GM23338 (cell line): Measurements from ENCODE around the gene PMIS2. TPM values are rescaled to one million over a fixed set of nuclear protein-coding genes. Genes with fewer than 3 reads are reported as not detected.

ENCODE experiments used
- ATAC-seq: fragments of 200-7000 bp; cut with Tn5 transposase; 3 replicates; pipeline ENCODE4 v1.9.1; 2020
- DNase-seq: peaks from one replicate; pipeline ENCODE4 v3.0.0-alpha.2; 2015; ENCODE audit warnings: low spot score
- H2AFZ ChIP-seq: fragments of 200-600 bp; sonication (generic); 2 replicates; pipeline ENCODE4 v1.8.0; 2016; ENCODE audit warnings: antibody characterized with exemption, mild to moderate bottlenecking, moderate library complexity
- H3F3A ChIP-seq: fragments of 200-600 bp; sonication (generic); replicated peaks from 2 replicates; pipeline ENCODE4 v1.8.0; 2017; ENCODE audit warnings: antibody characterized with exemption, mixed run types, low read depth
- H3K27ac ChIP-seq: fragments of 200-600 bp; sonication (generic); 2 replicates; pipeline ENCODE4 v1.6.1; 2016; ENCODE audit warnings: low read depth
- H3K27me3 ChIP-seq: fragments of 200-600 bp; sonication (generic); 2 replicates; pipeline ENCODE4 v1.8.0; 2016; ENCODE audit warnings: mild to moderate bottlenecking, mixed run types, moderate library complexity; ENCODE audit not compliant: insufficient read depth
- H3K36me3 ChIP-seq: fragments of 200-600 bp; sonication (generic); 2 replicates; pipeline ENCODE4 v1.8.0; 2016; ENCODE audit warnings: mild to moderate bottlenecking; ENCODE audit not compliant: insufficient read depth
- H3K4me1 ChIP-seq: fragments of 200-600 bp; sonication (generic); 2 replicates; pipeline ENCODE4 v1.8.0; 2016; ENCODE audit warnings: mild to moderate bottlenecking, moderate library complexity; ENCODE audit not compliant: insufficient read depth
- H3K4me2 ChIP-seq: fragments of 200-600 bp; sonication (generic); 2 replicates; pipeline ENCODE4 v1.7.1; 2017; ENCODE audit warnings: mixed run types
- H3K4me3 ChIP-seq: fragments of 200-600 bp; sonication (generic); 2 replicates; pipeline ENCODE4 v1.6.1; 2016; ENCODE audit warnings: mixed run types
- H3K79me2 ChIP-seq: fragments of 200-600 bp; sonication (generic); replicated peaks from 2 replicates; pipeline ENCODE4 v1.8.0; 2017; ENCODE audit warnings: mild to moderate bottlenecking; ENCODE audit not compliant: insufficient read depth
- H3K9me2 ChIP-seq: fragments of 200-600 bp; sonication (generic); 2 replicates; pipeline ENCODE4 v1.8.0; 2017; ENCODE audit not compliant: insufficient read depth
- H4K20me1 ChIP-seq: fragments of 200-600 bp; sonication (generic); replicated peaks from 2 replicates; pipeline ENCODE4 v1.8.0; 2017; ENCODE audit warnings: mild to moderate bottlenecking; ENCODE audit not compliant: insufficient read depth
- H3K27ac Mint-ChIP-seq: 2 replicates; pipeline ENCODE4 v1.8.0; 2020; ENCODE audit warnings: inconsistent platforms, mild to moderate bottlenecking, moderate library complexity, mixed read lengths
- H3K27me3 Mint-ChIP-seq: 3 replicates; pipeline ENCODE4 v1.8.0; 2022; ENCODE audit warnings: low read depth, mild to moderate bottlenecking, moderate library complexity, mixed read lengths, inconsistent platforms; ENCODE audit not compliant: insufficient read depth, poor library complexity
- H3K36me3 Mint-ChIP-seq: 3 replicates; pipeline ENCODE4 v1.8.0; 2021; ENCODE audit warnings: low read depth, mild to moderate bottlenecking, inconsistent platforms, moderate library complexity, mixed read lengths
- H3K4me1 Mint-ChIP-seq: 3 replicates; pipeline ENCODE4 v1.8.0; 2020; ENCODE audit warnings: mild to moderate bottlenecking, inconsistent platforms, mixed read lengths
- H3K4me3 Mint-ChIP-seq: 3 replicates; pipeline ENCODE4 v1.8.0; 2021; ENCODE audit warnings: moderate library complexity, mild to moderate bottlenecking, inconsistent platforms, mixed read lengths
- H3K9me3 Mint-ChIP-seq: 3 replicates; pipeline ENCODE4 v1.8.0; 2020; ENCODE audit warnings: moderate library complexity, mild to moderate bottlenecking, inconsistent platforms, mixed read lengths
- CREB1 ChIP-seq: fragments of 250-450 bp; sonication (Bioruptor Pico); IDR thresholded peaks from 2 replicates; pipeline ENCODE4 v1.5.0; 2020; ENCODE audit warnings: low read depth, mild to moderate bottlenecking, moderate library complexity
- EZH2 ChIP-seq: fragments of 200-600 bp; sonication (generic); IDR thresholded peaks from one replicate; pipeline ENCODE4 v1.8.0; 2017; ENCODE audit warnings: antibody characterized with exemption, mild to moderate bottlenecking, low read depth; ENCODE audit not compliant: unreplicated experiment
- EZH2phosphoT487 ChIP-seq: fragments of 200-600 bp; sonication (generic); IDR thresholded peaks from one replicate; pipeline ENCODE4 v1.8.1; 2018; ENCODE audit warnings: antibody characterized with exemption; ENCODE audit not compliant: unreplicated experiment
- JUNB ChIP-seq: IDR thresholded peaks from one replicate; pipeline ENCODE4 v1.6.1; 2016; ENCODE audit warnings: antibody characterized with exemption; ENCODE audit not compliant: unreplicated experiment
- NANOG ChIP-seq: IDR thresholded peaks from 2 replicates; pipeline ENCODE4 v1.6.1; 2016; ENCODE audit warnings: antibody characterized with exemption, borderline replicate concordance
- POLR2AphosphoS5 ChIP-seq: IDR thresholded peaks from 2 replicates; pipeline ENCODE4 v1.6.1; 2016; ENCODE audit warnings: antibody characterized with exemption, low read depth
- STAT1 ChIP-seq: IDR thresholded peaks from one replicate; pipeline ENCODE4 v1.6.1; 2016; ENCODE audit warnings: antibody characterized with exemption; ENCODE audit not compliant: unreplicated experiment
- ZNF114 ChIP-seq: fragments of 250-450 bp; sonication (Bioruptor Pico); IDR thresholded peaks from 2 replicates; pipeline ENCODE4 v1.5.0; 2020; ENCODE audit warnings: mild to moderate bottlenecking, moderate library complexity
- ZNF331 ChIP-seq: fragments of 250-450 bp; sonication (Bioruptor Pico); IDR thresholded peaks from 2 replicates; pipeline ENCODE4 v1.5.0; 2020; ENCODE audit warnings: low read depth, mild to moderate bottlenecking, moderate library complexity
- polyA plus RNA-seq: library from polyadenylated mRNA; unstranded; fragments of >200 nt; fragmentation: Nextera tagmentation; extraction: Ambion mirVana; gene quantifications from 2 replicates; pipeline ENCODE4 v1.2.1, GENCODE V29; 2016
- total RNA-seq: library from RNA; depleted of rRNA; stranded (reverse); fragments of >200 nt; shearing (Covaris generic); gene quantifications from 2 replicates; pipeline ENCODE4 v1.2.3, GENCODE V29; 2014
- TF ChIP-seq, protein P1 (sequence below), 2 experiments: fragments of 200-600 bp in 1 of 2; sonication (generic) in 1 of 2; conservative IDR thresholded peaks; 2 replicates each; pipeline versions ENCODE4 v1.5.1 to v1.6.1; 2016 to 2017; ENCODE audit warnings: antibody characterized with exemption in 2 of 2, low read depth in 2 of 2, mild to moderate bottlenecking in 2 of 2, moderate library complexity in 1 of 2
- TF ChIP-seq, protein P2 (sequence below): IDR thresholded peaks from one replicate; pipeline ENCODE4 v1.6.1; 2018; ENCODE audit warnings: antibody characterized with exemption; ENCODE audit not compliant: unreplicated experiment
- TF ChIP-seq, protein P3 (sequence below): IDR thresholded peaks from 2 replicates; pipeline ENCODE4 v1.6.1; 2016; ENCODE audit warnings: antibody characterized with exemption
- TF ChIP-seq, protein P4 (sequence below): fragments of 250-450 bp; sonication (Bioruptor Pico); IDR thresholded peaks from 2 replicates; pipeline ENCODE4 v1.5.0; 2020; ENCODE audit warnings: mild to moderate bottlenecking, moderate library complexity

The PMIS2 gene
- total and polyA plus RNA-seq, 2 experiments from 2014 or later, result not detected

DNA sequence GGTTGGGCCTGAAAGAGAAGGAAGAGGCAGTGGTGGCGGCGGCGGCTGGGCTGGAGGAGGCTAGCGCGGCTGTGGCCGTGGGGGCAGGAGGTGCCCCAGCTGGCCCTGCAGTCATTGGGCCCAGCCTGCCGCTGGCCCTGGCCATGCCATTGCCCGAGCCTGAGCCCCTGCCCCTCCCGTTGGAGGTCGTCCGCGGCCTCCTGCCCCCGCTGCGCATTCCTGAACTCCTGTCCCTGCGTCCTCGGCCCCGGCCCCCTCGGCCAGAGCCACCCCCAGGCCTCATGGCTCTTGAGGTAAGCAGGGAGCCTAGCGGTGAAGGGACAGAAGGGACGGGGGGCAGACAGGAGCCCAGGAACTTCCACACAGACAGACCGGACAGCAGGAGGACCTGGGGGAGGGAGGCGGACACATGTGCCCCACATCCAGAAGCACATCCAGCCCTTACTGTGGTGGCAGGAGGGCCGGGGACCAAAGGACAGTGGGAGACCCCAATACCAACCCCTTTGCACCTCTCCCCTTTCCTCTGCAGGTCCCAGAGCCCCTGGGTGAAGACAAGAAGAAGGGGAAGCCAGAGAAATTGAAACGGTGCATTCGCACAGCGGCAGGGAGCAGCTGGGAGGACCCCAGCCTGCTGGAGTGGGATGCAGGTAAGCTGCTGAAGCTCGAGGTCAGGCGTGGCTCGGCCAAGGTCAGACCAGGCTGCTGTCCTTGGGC, 47.9 kb downstream of the PMIS2 start:
- Mint-ChIP-seq H3K27ac (no peak overlapping the region), H3K4me3 (no peak overlapping the region), H3K36me3 (peaks cover 59% of the 10 kb centered on the region), H3K4me1 (peaks cover 3% of the 10 kb centered on the region; the same call in 2 of the 3 replicates), H3K9me3 (no peaks in the 10 kb centered on the region; the same call in 2 of the 3 replicates), H3K27me3 (peaks cover 4% of the 10 kb centered on the region)
- Histone ChIP-seq H3K4me3 (no peak overlapping the region), H3K36me3 (0 out of 2 replicates have a peak, but pooled peaks cover 4% of the 10 kb centered on the region), H3K4me2 (no peak overlapping the region), H2AFZ (no peak overlapping the region), H4K20me1 (peaks cover 3% of the 10 kb centered on the region), H3K27ac (no peak overlapping the region), H3K9me2 (no peaks in the 10 kb centered on the region), H3K4me1 (peaks cover 5% of the 10 kb centered on the region), H3F3A (no peaks in the 10 kb centered on the region), H3K79me2 (peaks cover 11% of the 10 kb centered on the region), H3K27me3 (no peaks in the 10 kb centered on the region)
- DNase-seq, result no peak
- no peak for ATAC-seq
- TF ChIP-seq JUNB (no peak), CREB1 (CRISPR knock-in tag) (no peak), STAT1 (no peak), NANOG (no peak), ZNF114 (CRISPR knock-in tag) (no peak), EZH2phosphoT487 (no peak), EZH2 (no peak), POLR2AphosphoS5 (no peak), ZNF331 (no peak)
- TF ChIP-seq, protein P1, sequence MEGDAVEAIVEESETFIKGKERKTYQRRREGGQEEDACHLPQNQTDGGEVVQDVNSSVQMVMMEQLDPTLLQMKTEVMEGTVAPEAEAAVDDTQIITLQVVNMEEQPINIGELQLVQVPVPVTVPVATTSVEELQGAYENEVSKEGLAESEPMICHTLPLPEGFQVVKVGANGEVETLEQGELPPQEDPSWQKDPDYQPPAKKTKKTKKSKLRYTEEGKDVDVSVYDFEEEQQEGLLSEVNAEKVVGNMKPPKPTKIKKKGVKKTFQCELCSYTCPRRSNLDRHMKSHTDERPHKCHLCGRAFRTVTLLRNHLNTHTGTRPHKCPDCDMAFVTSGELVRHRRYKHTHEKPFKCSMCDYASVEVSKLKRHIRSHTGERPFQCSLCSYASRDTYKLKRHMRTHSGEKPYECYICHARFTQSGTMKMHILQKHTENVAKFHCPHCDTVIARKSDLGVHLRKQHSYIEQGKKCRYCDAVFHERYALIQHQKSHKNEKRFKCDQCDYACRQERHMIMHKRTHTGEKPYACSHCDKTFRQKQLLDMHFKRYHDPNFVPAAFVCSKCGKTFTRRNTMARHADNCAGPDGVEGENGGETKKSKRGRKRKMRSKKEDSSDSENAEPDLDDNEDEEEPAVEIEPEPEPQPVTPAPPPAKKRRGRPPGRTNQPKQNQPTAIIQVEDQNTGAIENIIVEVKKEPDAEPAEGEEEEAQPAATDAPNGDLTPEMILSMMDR (conservative IDR thresholded peaks at IDR 0.05; ENCODE audit: low read depth in 2 of 2), result no peak
- TF ChIP-seq, protein P2, sequence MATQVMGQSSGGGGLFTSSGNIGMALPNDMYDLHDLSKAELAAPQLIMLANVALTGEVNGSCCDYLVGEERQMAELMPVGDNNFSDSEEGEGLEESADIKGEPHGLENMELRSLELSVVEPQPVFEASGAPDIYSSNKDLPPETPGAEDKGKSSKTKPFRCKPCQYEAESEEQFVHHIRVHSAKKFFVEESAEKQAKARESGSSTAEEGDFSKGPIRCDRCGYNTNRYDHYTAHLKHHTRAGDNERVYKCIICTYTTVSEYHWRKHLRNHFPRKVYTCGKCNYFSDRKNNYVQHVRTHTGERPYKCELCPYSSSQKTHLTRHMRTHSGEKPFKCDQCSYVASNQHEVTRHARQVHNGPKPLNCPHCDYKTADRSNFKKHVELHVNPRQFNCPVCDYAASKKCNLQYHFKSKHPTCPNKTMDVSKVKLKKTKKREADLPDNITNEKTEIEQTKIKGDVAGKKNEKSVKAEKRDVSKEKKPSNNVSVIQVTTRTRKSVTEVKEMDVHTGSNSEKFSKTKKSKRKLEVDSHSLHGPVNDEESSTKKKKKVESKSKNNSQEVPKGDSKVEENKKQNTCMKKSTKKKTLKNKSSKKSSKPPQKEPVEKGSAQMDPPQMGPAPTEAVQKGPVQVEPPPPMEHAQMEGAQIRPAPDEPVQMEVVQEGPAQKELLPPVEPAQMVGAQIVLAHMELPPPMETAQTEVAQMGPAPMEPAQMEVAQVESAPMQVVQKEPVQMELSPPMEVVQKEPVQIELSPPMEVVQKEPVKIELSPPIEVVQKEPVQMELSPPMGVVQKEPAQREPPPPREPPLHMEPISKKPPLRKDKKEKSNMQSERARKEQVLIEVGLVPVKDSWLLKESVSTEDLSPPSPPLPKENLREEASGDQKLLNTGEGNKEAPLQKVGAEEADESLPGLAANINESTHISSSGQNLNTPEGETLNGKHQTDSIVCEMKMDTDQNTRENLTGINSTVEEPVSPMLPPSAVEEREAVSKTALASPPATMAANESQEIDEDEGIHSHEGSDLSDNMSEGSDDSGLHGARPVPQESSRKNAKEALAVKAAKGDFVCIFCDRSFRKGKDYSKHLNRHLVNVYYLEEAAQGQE, result no peak
- TF ChIP-seq, protein P3, sequence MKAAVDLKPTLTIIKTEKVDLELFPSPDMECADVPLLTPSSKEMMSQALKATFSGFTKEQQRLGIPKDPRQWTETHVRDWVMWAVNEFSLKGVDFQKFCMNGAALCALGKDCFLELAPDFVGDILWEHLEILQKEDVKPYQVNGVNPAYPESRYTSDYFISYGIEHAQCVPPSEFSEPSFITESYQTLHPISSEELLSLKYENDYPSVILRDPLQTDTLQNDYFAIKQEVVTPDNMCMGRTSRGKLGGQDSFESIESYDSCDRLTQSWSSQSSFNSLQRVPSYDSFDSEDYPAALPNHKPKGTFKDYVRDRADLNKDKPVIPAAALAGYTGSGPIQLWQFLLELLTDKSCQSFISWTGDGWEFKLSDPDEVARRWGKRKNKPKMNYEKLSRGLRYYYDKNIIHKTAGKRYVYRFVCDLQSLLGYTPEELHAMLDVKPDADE, result no peak
- TF ChIP-seq, protein P4, sequence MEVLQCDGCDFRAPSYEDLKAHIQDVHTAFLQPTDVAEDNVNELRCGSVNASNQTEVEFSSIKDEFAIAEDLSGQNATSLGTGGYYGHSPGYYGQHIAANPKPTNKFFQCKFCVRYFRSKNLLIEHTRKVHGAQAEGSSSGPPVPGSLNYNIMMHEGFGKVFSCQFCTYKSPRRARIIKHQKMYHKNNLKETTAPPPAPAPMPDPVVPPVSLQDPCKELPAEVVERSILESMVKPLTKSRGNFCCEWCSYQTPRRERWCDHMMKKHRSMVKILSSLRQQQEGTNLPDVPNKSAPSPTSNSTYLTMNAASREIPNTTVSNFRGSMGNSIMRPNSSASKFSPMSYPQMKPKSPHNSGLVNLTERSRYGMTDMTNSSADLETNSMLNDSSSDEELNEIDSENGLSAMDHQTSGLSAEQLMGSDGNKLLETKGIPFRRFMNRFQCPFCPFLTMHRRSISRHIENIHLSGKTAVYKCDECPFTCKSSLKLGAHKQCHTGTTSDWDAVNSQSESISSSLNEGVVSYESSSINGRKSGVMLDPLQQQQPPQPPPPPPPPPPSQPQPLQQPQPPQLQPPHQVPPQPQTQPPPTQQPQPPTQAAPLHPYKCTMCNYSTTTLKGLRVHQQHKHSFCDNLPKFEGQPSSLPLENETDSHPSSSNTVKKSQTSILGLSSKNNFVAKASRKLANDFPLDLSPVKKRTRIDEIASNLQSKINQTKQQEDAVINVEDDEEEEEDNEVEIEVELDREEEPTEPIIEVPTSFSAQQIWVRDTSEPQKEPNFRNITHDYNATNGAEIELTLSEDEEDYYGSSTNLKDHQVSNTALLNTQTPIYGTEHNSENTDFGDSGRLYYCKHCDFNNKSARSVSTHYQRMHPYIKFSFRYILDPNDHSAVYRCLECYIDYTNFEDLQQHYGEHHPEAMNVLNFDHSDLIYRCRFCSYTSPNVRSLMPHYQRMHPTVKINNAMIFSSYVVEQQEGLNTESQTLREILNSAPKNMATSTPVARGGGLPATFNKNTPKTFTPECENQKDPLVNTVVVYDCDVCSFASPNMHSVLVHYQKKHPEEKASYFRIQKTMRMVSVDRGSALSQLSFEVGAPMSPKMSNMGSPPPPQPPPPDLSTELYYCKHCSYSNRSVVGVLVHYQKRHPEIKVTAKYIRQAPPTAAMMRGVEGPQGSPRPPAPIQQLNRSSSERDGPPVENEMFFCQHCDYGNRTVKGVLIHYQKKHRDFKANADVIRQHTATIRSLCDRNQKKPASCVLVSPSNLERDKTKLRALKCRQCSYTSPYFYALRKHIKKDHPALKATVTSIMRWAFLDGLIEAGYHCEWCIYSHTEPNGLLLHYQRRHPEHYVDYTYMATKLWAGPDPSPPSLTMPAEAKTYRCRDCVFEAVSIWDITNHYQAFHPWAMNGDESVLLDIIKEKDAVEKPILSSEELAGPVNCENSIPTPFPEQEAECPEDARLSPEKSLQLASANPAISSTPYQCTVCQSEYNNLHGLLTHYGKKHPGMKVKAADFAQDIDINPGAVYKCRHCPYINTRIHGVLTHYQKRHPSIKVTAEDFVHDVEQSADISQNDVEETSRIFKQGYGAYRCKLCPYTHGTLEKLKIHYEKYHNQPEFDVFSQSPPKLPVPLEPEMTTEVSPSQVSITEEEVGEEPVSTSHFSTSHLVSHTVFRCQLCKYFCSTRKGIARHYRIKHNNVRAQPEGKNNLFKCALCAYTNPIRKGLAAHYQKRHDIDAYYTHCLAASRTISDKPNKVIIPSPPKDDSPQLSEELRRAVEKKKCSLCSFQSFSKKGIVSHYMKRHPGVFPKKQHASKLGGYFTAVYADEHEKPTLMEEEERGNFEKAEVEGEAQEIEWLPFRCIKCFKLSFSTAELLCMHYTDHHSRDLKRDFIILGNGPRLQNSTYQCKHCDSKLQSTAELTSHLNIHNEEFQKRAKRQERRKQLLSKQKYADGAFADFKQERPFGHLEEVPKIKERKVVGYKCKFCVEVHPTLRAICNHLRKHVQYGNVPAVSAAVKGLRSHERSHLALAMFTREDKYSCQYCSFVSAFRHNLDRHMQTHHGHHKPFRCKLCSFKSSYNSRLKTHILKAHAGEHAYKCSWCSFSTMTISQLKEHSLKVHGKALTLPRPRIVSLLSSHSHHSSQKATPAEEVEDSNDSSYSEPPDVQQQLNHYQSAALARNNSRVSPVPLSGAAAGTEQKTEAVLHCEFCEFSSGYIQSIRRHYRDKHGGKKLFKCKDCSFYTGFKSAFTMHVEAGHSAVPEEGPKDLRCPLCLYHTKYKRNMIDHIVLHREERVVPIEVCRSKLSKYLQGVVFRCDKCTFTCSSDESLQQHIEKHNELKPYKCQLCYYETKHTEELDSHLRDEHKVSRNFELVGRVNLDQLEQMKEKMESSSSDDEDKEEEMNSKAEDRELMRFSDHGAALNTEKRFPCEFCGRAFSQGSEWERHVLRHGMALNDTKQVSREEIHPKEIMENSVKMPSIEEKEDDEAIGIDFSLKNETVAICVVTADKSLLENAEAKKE (CRISPR knock-in tag), result no peak
